ENCODE measurements around the gene CD93. TPM values are rescaled to one million over a fixed set of nuclear protein-coding genes. Genes with fewer than 3 reads are reported as not detected.

The CD93 gene
- total and polyA plus RNA-seq, 12 donors, result 12.7 to 85.0 (median 35.2) TPM

DNA sequence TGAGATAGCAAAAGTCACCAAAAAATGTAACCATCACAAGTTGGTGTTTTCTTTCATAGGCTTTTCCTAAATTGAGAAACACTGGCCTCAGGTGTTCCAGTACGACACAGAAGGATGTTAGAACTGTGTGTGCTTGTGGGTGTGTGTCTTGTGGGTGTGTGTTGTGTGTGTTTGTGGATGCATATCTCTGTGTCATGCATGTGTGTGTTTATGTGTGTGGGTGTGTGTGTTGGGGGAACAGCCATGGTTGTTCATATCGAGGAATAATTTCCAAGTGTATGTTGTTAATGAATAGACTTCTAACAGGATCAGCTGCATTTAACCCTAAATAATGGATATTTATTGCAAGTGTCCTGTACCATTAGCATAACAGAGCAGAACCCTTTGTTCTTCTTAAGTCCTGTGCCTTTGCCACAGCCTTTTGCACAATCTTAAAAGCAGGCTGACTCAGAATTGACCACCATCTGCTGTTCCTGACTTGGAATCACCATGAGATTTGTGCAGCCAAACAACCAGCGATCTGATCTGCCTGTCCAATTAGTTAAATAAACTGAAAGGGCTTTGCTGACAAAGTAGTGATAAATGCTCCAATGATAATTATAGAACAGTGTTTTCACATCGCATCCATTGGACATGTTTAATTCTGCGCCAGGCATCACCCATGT is 7.6 kb downstream of the CD93 start:
- WGBS, 2 donors, result 75 to 76% methylated on average over 5 of the region's 5 CpGs
- H3K9me3 ChIP-seq, result no peaks in the 10 kb centered on the region
- H3K27me3 ChIP-seq, result no peaks in the 10 kb centered on the region
- TF ChIP-seq CTCF (IDR thresholded peaks at IDR 0.05), result no peak
- intact Hi-C loops (cut with DNase I), result loop anchor here in 1 of 10 donors (10.0 kb wide), 1 partner anchor 46 kb away; no protein-coding TSS in a partner anchor
- peaks cover 0 to 39% (median 0%) of the 10 kb centered on the region in 9 donors for H3K36me3 ChIP-seq
- peaks cover 0 to 54% (median 31%) of the 10 kb centered on the region in 9 donors for H3K4me1 ChIP-seq
- ATAC-seq, result no peak
- H3K27ac ChIP-seq, result peak overlapping the region in 1 of 10 donors; percentile 1
- DNase-seq, result no peak
- no peak overlapping the region for H3K4me3 ChIP-seq

DNA sequence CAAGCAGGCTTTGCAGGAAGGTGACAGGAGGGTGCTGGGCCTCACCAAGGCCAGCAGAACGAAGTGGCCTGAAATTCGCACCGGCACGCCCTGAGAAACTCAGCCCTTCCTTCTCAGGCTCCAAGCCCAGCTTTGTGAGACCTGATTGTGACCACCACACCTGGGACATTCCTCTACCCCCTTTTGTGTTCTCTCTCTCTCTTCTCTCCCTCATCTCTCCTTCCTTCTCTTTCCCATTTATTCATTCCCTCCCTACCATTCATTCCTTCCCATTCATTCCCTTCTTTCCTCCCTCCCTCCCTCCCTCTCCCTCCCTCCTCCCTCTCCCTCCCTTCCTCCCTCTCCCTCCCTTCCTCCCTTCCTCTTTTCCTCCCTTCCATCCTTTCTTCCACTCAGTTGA is 8.8 kb downstream of the CD93 start:
- no peaks in the 10 kb centered on the region for H3K9me3 ChIP-seq

GRCh38 chr20:23074052-23074451 is 12.1 kb downstream of the CD93 start:
- no peak for TF ChIP-seq CTCF (IDR thresholded peaks at IDR 0.05)
- intact Hi-C loops (cut with DNase I), result loop anchor here in 1 of 10 donors (10.0 kb wide), 1 partner anchor 51 kb away; no protein-coding TSS in a partner anchor
- Histone ChIP-seq H3K4me3 (no peak overlapping the region), H3K9me3 (no peaks in the 10 kb centered on the region), H3K36me3 (peaks cover 0 to 7% (median 0%) of the 10 kb centered on the region in 9 donors), H3K27me3 (no peaks in the 10 kb centered on the region), H3K4me1 (peaks cover 0 to 36% (median 6%) of the 10 kb centered on the region in 9 donors), H3K27ac (no peak overlapping the region)
- WGBS, 2 donors, result 94% methylated on average over 3 of the region's 3 CpGs
- no peak for DNase-seq
- no peak for ATAC-seq

More for the DNA sequence above, 8.8 kb downstream of the CD93 start:
- ATAC-seq (no peak), DNase-seq (no peak)
- Histone ChIP-seq H3K4me3 (no peak overlapping the region), H3K4me1 (peaks cover 0 to 58% (median 31%) of the 10 kb centered on the region in 9 donors), H3K27ac (peak overlapping the region in 3 of 10 donors; percentile 22 to 49 (median 23)), H3K27me3 (no peaks in the 10 kb centered on the region), H3K36me3 (peaks cover 0 to 33% (median 0%) of the 10 kb centered on the region in 9 donors)
- intact Hi-C loops (cut with DNase I), result loop anchor here in 1 of 10 donors (10.0 kb wide), 1 partner anchor 48 kb away; no protein-coding TSS in a partner anchor
- no peak for TF ChIP-seq CTCF (IDR thresholded peaks at IDR 0.05)
- WGBS, 2 donors, result 73 to 75% methylated on average over 4 of the region's 4 CpGs

- H3K4me3 ChIP-seq, result no peak overlapping the region
- intact Hi-C loops (cut with DNase I), result loop anchor here in 1 of 10 donors (10.0 kb wide), 1 partner anchor 52 kb away; no protein-coding TSS in a partner anchor
- no peaks in the 10 kb centered on the region for H3K9me3 ChIP-seq
- H3K27ac ChIP-seq, result peak overlapping the region in 1 of 10 donors; percentile 33
- 70 to 77% methylated on average over 11 of the region's 11 CpGs for WGBS, 2 donors
- no peaks in the 10 kb centered on the region for H3K36me3 ChIP-seq
- ATAC-seq (peak in 3 of 8 donors; percentile 19 to 54 (median 46)), DNase-seq (no peak)
- no peak for TF ChIP-seq CTCF (IDR thresholded peaks at IDR 0.05)
- no peaks in the 10 kb centered on the region for H3K27me3 ChIP-seq
- peaks cover 0 to 28% (median 0%) of the 10 kb centered on the region in 9 donors for H3K4me1 ChIP-seq
These were observed 13.1 kb downstream of the CD93 start for GRCh38 chr20:23072892-23073586.
